Astrocyte (in vitro differentiated cells and primary cell): ENCODE data around the gene IFNL1. TPM values are rescaled to one million over a fixed set of nuclear protein-coding genes. Genes with fewer than 3 reads are reported as not detected.

Experiments
- DNase-seq: peaks from one replicate; pipeline ENCODE4 v3.0.0-alpha.2; 2010; ENCODE audit warnings: low read depth
- FAIRE-seq: peaks from 2 replicates; lab custom pipeline; 2011; peaks lifted over from hg19 to GRCh38; lab: Jason Lieb, UNC
- H2AFZ ChIP-seq: 2 replicates; pipeline ENCODE4 v1.6.0; 2012; ENCODE audit warnings: low read depth, low read length, inconsistent platforms
- H3K27ac ChIP-seq: 2 replicates; pipeline ENCODE4 v1.5.1; 2011; ENCODE audit warnings: low read depth, low read length, inconsistent platforms
- H3K27me3 ChIP-seq: 2 replicates; pipeline ENCODE4 v1.6.0; 2011; ENCODE audit warnings: low read length, inconsistent platforms; ENCODE audit not compliant: insufficient read depth
- H3K36me3 ChIP-seq: 2 replicates; pipeline ENCODE4 v1.5.1; 2011; ENCODE audit warnings: low read length, inconsistent platforms; ENCODE audit not compliant: insufficient read depth
- H3K4me1 ChIP-seq: 2 replicates; pipeline ENCODE4 v1.5.1; 2011; ENCODE audit warnings: low read length, inconsistent platforms; ENCODE audit not compliant: insufficient read depth
- H3K4me2 ChIP-seq: 2 replicates; pipeline ENCODE4 v1.6.0; 2012; ENCODE audit warnings: low read length, inconsistent platforms
- H3K4me3 ChIP-seq: 2 replicates; pipeline ENCODE4 v1.5.1; 2011; ENCODE audit warnings: low read depth, mild to moderate bottlenecking, low read length, inconsistent platforms; ENCODE audit not compliant: insufficient read depth
- H3K79me2 ChIP-seq: 2 replicates; pipeline ENCODE4 v1.6.0; 2012; ENCODE audit warnings: mild to moderate bottlenecking, low read length, inconsistent platforms; ENCODE audit not compliant: insufficient read depth
- H3K9ac ChIP-seq: 2 replicates; pipeline ENCODE4 v1.6.0; 2012; ENCODE audit warnings: mild to moderate bottlenecking, low read length, inconsistent platforms
- H3K9me3 ChIP-seq: 2 replicates; pipeline ENCODE4 v1.5.1; 2012; ENCODE audit warnings: low read depth, mild to moderate bottlenecking, low read length, inconsistent platforms; ENCODE audit not compliant: insufficient read depth
- H4K20me1 ChIP-seq: 2 replicates; pipeline ENCODE4 v1.6.0; 2012; ENCODE audit warnings: low read length, inconsistent platforms; ENCODE audit not compliant: insufficient read depth
- H3K27ac Mint-ChIP-seq: one replicate; pipeline ENCODE4 v1.8.0; 2021; ENCODE audit warnings: mild to moderate bottlenecking, mixed read lengths; ENCODE audit not compliant: unreplicated experiment
- H3K27me3 Mint-ChIP-seq: one replicate; pipeline ENCODE4 v1.8.0; 2021; ENCODE audit warnings: low read depth, mixed read lengths; ENCODE audit not compliant: unreplicated experiment
- H3K36me3 Mint-ChIP-seq: one replicate; pipeline ENCODE4 v1.8.0; 2021; ENCODE audit warnings: low read depth, mixed read lengths; ENCODE audit not compliant: unreplicated experiment
- H3K4me1 Mint-ChIP-seq: one replicate; pipeline ENCODE4 v1.8.0; 2021; ENCODE audit warnings: low read depth, mixed read lengths; ENCODE audit not compliant: unreplicated experiment
- H3K4me3 Mint-ChIP-seq: one replicate; pipeline ENCODE4 v1.8.0; 2021; ENCODE audit warnings: mild to moderate bottlenecking, moderate library complexity, mixed read lengths; ENCODE audit not compliant: unreplicated experiment
- H3K9me3 Mint-ChIP-seq: one replicate; pipeline ENCODE4 v1.8.0; 2021; ENCODE audit warnings: mild to moderate bottlenecking, mixed read lengths; ENCODE audit not compliant: unreplicated experiment
- CTCF ChIP-seq: IDR thresholded peaks from 2 replicates; pipeline ENCODE4 v1.5.1; 2011; ENCODE audit warnings: low read depth, mild to moderate bottlenecking, inconsistent platforms, low read length, moderate library complexity; ENCODE audit not compliant: insufficient read depth
- EZH2 ChIP-seq: IDR thresholded peaks from 2 replicates; pipeline ENCODE4 v1.6.1; 2012; ENCODE audit warnings: mild to moderate bottlenecking, low read length, inconsistent platforms; ENCODE audit not compliant: insufficient read depth
- total RNA-seq: library from RNA; stranded (reverse); gene quantifications from 2 replicates; pipeline ENCODE4 v1.2.1, GENCODE V29; 2021

Gene IFNL1
- total RNA-seq, 1 donor from 2014 or later = 0.52 TPM

- no peak for DNase-seq
- peaks cover 1% of the 10 kb centered on the region for H3K9me3 Mint-ChIP-seq
- Histone ChIP-seq H3K79me2 (no peaks in the 10 kb centered on the region), H3K27ac (no peak overlapping the region), H3K36me3 (no peaks in the 10 kb centered on the region), H4K20me1 (no peaks in the 10 kb centered on the region), H3K4me3 (no peak overlapping the region), H2AFZ (no peak overlapping the region), H3K27me3 (peaks cover 35% of the 10 kb centered on the region), H3K9ac (no peak overlapping the region), H3K4me1 (no peaks in the 10 kb centered on the region), H3K4me2 (no peak overlapping the region), H3K9me3 (no peaks in the 10 kb centered on the region)
- peaks cover 25% of the 10 kb centered on the region for H3K4me1 Mint-ChIP-seq
- no peak overlapping the region for H3K27ac Mint-ChIP-seq
- H3K36me3 Mint-ChIP-seq = no peaks in the 10 kb centered on the region
- no peak for FAIRE-seq
- H3K4me3 Mint-ChIP-seq = peak overlapping the region; percentile 45
- TF ChIP-seq CTCF = no peak
- TF ChIP-seq EZH2 = no peak
- peaks cover 19% of the 10 kb centered on the region for H3K27me3 Mint-ChIP-seq
Observed at GRCh38 chr19:39301021-39301420, 4.8 kb downstream of the IFNL1 start.

GRCh38 chr19:39301562-39301961 lies 5.4 kb downstream of the IFNL1 start:
- no peak for FAIRE-seq
- H3K4me2 ChIP-seq = no peak overlapping the region
- H3K4me3 ChIP-seq = no peak overlapping the region
- H3K4me1 ChIP-seq = no peaks in the 10 kb centered on the region
- no peaks in the 10 kb centered on the region for H3K79me2 ChIP-seq
- no peaks in the 10 kb centered on the region for H3K36me3 Mint-ChIP-seq
- no peaks in the 10 kb centered on the region for H3K36me3 ChIP-seq
- no peak for TF ChIP-seq EZH2
- no peak for TF ChIP-seq CTCF
- H3K9ac ChIP-seq = no peak overlapping the region
- peaks cover 40% of the 10 kb centered on the region for H3K27me3 ChIP-seq
- H3K9me3 ChIP-seq = no peaks in the 10 kb centered on the region
- H3K27ac ChIP-seq = no peak overlapping the region
- H3K9me3 Mint-ChIP-seq = peaks cover 1% of the 10 kb centered on the region
- no peaks in the 10 kb centered on the region for H4K20me1 ChIP-seq
- DNase-seq = no peak
- peaks cover 30% of the 10 kb centered on the region for H3K4me1 Mint-ChIP-seq
- no peak overlapping the region for H3K27ac Mint-ChIP-seq
- H3K27me3 Mint-ChIP-seq = peaks cover 13% of the 10 kb centered on the region
- H3K4me3 Mint-ChIP-seq = no peak overlapping the region
- H2AFZ ChIP-seq = no peak overlapping the region

GRCh38 chr19:39303373-39304184 lies 7.4 kb downstream of the IFNL1 start:
- Mint-ChIP-seq H3K36me3 (no peaks in the 10 kb centered on the region), H3K4me3 (peak overlapping the region; percentile 3), H3K4me1 (peaks cover 34% of the 10 kb centered on the region), H3K27ac (peak overlapping the region; percentile 50), H3K9me3 (peaks cover 3% of the 10 kb centered on the region), H3K27me3 (peaks cover 12% of the 10 kb centered on the region)
- H3K9ac ChIP-seq = no peak overlapping the region
- H3K79me2 ChIP-seq = no peaks in the 10 kb centered on the region
- TF ChIP-seq CTCF (no peak), EZH2 (no peak)
- H3K4me1 ChIP-seq = no peaks in the 10 kb centered on the region
- H3K27ac ChIP-seq = no peak overlapping the region
- H3K27me3 ChIP-seq = peaks cover 59% of the 10 kb centered on the region
- no peak overlapping the region for H2AFZ ChIP-seq
- no peak for FAIRE-seq
- H3K4me3 ChIP-seq = no peak overlapping the region
- DNase-seq = no peak
- H3K36me3 ChIP-seq = no peaks in the 10 kb centered on the region
- no peaks in the 10 kb centered on the region for H3K9me3 ChIP-seq
- H3K4me2 ChIP-seq = no peak overlapping the region
- H4K20me1 ChIP-seq = no peaks in the 10 kb centered on the region
